Cardiac muscle cell (in vitro differentiated cells and primary cell): ENCODE measurements around the gene EPHA10. TPM values are rescaled to one million over a fixed set of nuclear protein-coding genes. Genes with fewer than 3 reads are reported as not detected.

Experiments used
- DNase-seq, 2 donors: peaks; one replicate each; pipeline versions ENCODE4 v3.0.0 to v3.0.0-alpha.2; 2010 to 2017; ENCODE audit warnings: low read depth in 1 of 2, low spot score in 1 of 2
- H3K27ac ChIP-seq: fragments of 200-600 bp; sonication (generic); 2 replicates; pipeline ENCODE4 v1.5.1; 2016
- H3K27me3 ChIP-seq: fragments of 200-600 bp; sonication (generic); 2 replicates; pipeline ENCODE4 v1.6.0; 2016; ENCODE audit warnings: control low read depth
- H3K36me3 ChIP-seq: fragments of 200-600 bp; sonication (generic); 2 replicates; pipeline ENCODE4 v1.5.1; 2016; ENCODE audit warnings: control low read depth
- H3K4me1 ChIP-seq: fragments of 200-600 bp; sonication (generic); 2 replicates; pipeline ENCODE4 v1.8.1; 2017; ENCODE audit warnings: low read depth, mild to moderate bottlenecking, mixed run types
- H3K4me3 ChIP-seq: fragments of 200-600 bp; sonication (generic); 2 replicates; pipeline ENCODE4 v1.5.1; 2016; ENCODE audit warnings: mild to moderate bottlenecking
- H3K9me3 ChIP-seq: fragments of 200-600 bp; sonication (generic); 2 replicates; pipeline ENCODE4 v1.5.1; 2017; ENCODE audit warnings: low read depth, mild to moderate bottlenecking, control low read depth
- polyA plus RNA-seq: library from polyadenylated mRNA; unstranded; fragments of >200 nt; fragmentation: Nextera tagmentation; extraction: Ambion mirVana; gene quantifications from 2 replicates; pipeline ENCODE4 v1.2.1, GENCODE V29; 2016
- total RNA-seq: library from RNA; depleted of rRNA; stranded (reverse); fragments of >200 nt; gene quantifications from 2 replicates; pipeline ENCODE4 v1.2.3, GENCODE V29; 2016
- TF ChIP-seq, protein P1 (sequence below): IDR thresholded peaks from 2 replicates; pipeline ENCODE4 v1.5.1; 2012; ENCODE audit warnings: low read depth, mild to moderate bottlenecking, low read length

Gene EPHA10
- total RNA-seq (0.14 TPM in 1 of 2 replicates, not detected in the other), polyA plus RNA-seq (0.38 TPM in 1 of 2 replicates, not detected in the other)

DNA sequence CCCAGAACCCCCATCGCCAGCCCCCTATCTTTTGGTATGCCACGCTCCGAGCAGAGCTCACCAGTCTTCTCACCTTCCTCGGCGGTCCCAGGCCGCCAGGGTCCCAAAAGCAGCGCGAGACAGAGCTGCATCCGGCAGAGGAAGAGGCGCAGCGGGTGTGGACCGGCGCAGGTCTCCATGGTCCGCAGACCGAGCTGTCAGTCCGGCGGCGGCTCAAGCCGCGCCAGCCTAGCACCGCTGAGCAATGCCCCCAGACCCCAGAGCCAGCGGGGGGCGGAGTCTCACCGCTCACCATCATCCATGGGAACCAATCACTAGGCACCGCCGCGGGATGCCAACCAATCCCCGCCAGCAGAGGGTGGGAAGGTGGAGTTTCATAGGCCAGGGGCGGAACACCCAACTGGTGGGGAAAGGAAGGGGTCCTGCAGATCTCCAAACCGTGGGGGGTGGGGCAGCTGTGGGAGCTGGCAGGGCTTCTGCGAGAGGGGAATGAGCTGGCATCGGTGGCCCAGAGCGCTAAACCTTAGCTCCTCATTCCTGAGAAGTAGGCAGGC lies at the start of gene EPHA10:
Gene EPHA10 (minus strand): TSS at position 233 of the 554 bp plus-strand sequence. CDS start 54 bp downstream, at position 179.
- no peak within 1 kb of the TSS for H3K4me3 ChIP-seq
- TF ChIP-seq, protein P1, sequence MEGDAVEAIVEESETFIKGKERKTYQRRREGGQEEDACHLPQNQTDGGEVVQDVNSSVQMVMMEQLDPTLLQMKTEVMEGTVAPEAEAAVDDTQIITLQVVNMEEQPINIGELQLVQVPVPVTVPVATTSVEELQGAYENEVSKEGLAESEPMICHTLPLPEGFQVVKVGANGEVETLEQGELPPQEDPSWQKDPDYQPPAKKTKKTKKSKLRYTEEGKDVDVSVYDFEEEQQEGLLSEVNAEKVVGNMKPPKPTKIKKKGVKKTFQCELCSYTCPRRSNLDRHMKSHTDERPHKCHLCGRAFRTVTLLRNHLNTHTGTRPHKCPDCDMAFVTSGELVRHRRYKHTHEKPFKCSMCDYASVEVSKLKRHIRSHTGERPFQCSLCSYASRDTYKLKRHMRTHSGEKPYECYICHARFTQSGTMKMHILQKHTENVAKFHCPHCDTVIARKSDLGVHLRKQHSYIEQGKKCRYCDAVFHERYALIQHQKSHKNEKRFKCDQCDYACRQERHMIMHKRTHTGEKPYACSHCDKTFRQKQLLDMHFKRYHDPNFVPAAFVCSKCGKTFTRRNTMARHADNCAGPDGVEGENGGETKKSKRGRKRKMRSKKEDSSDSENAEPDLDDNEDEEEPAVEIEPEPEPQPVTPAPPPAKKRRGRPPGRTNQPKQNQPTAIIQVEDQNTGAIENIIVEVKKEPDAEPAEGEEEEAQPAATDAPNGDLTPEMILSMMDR = no peak
- DNase-seq = no peak

DNA sequence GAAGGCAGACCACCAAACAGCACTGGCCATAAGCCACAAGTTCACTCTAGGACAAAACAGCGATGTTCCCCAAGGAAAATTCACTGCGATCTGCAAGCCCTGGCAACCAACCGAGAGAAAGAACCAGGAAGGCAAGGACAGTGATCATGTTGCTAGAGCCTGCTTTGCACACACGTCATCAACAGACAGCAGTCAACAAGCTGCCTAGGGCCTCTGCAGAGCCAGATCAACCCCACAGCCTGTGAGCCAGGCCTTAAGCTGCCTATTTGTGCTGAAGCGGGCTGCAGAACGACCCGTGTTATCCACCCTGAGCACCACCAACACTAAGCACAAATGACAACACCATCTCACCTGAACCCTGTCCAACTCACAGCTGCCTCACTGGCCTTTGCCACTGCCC lies 49.3 kb upstream of the EPHA10 start:
- Histone ChIP-seq H3K9me3 (no peaks in the 10 kb centered on the region), H3K36me3 (peaks cover 14% of the 10 kb centered on the region), H3K4me3 (no peak overlapping the region), H3K27ac (no peak overlapping the region), H3K27me3 (no peaks in the 10 kb centered on the region), H3K4me1 (peaks cover 1% of the 10 kb centered on the region)
- TF ChIP-seq, protein P1 = no peak
- no peak for DNase-seq

More for the DNA sequence above, at the start of gene EPHA10:
- no peaks in the 10 kb centered on the region for H3K36me3 ChIP-seq
- H3K27ac ChIP-seq = no peak within 1 kb of the TSS
- peaks cover 99% of the 10 kb centered on the region for H3K27me3 ChIP-seq
- H3K4me1 ChIP-seq = no peaks in the 10 kb centered on the region
- no peaks in the 10 kb centered on the region for H3K9me3 ChIP-seq

DNA sequence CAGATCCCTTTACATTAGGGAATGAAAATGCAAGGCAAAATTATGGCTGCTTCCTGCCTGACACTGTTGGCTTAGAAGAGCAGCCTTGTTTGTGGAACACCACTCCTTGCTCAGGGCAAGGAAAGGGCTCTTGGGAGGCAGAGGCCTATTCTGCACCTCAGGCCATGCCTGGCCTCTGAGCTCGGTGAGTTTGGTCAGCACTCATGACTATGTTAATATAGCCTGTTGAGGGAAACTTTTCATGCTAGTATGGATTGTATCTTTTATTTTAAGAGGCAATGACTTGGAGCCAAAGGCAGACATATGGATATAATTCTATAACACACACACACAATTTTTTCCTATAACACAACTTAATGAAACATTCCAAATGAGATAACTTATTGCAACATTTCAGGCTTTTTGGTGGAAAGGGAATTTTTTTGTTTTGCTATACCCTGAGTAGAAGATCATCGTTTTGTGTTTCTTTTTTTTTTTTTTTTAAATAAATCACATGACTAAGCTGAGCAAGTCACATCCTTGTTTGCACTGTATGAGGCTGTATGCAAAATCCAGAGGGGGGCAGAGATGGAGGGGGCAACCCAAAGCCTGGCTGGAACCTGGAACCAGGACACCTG lies 48.7 kb upstream of the EPHA10 start:
- peaks cover 11% of the 10 kb centered on the region for H3K36me3 ChIP-seq
- H3K4me3 ChIP-seq = no peak overlapping the region
- H3K27me3 ChIP-seq = no peaks in the 10 kb centered on the region
- H3K27ac ChIP-seq = no peak overlapping the region
- TF ChIP-seq, protein P1 = no peak
- peaks cover 5% of the 10 kb centered on the region for H3K4me1 ChIP-seq
- H3K9me3 ChIP-seq = no peaks in the 10 kb centered on the region
- DNase-seq = no peak

DNA sequence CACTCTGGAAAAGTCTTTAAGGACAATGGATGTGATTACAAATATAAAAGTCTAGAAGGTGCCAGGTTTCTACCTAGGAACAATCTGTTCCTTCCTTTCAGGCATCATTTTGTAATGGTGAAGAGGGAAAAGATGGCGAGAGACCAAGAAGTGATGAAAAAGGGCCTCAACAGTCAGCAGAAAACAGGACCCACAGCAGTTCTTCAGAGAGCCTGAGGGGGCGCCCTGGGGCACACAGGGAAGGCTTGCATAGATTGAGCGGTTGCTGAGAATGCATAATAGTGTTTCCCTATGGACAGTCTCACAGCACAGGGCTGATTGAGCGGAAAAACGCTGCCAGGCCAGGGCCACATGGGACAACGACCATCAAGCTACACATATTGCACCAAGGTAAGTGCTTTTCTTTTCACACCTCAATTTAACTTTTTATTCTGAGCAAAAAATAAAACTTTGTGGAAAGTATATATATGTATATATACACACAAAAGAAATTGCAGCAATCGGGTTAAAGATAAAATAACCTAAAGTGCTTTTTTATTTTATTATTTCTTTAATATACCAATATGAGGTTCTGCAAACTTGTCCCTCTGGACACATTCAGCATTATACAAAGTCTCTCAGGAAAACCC lies 46.2 kb upstream of the EPHA10 start:
- Histone ChIP-seq H3K9me3 (no peaks in the 10 kb centered on the region), H3K36me3 (peaks cover 2% of the 10 kb centered on the region), H3K4me3 (no peak overlapping the region), H3K27me3 (no peaks in the 10 kb centered on the region), H3K4me1 (peaks cover 5% of the 10 kb centered on the region), H3K27ac (no peak overlapping the region)
- peak; percentile 83 to 91 for DNase-seq
- TF ChIP-seq, protein P1 = peak; percentile 95

DNA sequence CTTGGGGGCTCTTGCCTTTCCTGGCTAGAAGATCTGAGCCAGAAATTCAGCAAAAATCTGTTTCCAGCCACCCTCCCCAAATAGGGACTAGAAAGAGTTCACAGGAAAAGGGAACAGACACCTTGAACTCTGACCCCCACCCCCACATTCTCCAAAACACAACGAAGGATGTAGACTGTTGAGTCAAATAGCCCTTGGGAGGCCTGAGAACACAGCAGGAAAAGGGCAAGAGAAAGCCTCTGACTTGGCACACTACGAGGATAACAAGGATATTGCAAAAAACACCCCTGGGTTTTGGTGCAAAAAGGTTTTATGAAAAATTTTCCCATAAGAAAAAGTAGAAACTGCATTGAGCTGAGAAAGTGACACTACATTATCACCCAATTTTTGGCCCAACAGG lies 45.0 kb upstream of the EPHA10 start:
- TF ChIP-seq, protein P1 = no peak
- no peaks in the 10 kb centered on the region for H3K9me3 ChIP-seq
- H3K36me3 ChIP-seq = peaks cover 9% of the 10 kb centered on the region
- no peak overlapping the region for H3K4me3 ChIP-seq
- H3K27ac ChIP-seq = no peak overlapping the region
- H3K4me1 ChIP-seq = peaks cover 5% of the 10 kb centered on the region
- H3K27me3 ChIP-seq = no peaks in the 10 kb centered on the region
- peak in 1 of 2 donors; percentile 12 for DNase-seq
